ENCODE data around the gene WDR1.

Gene WDR1

DNA sequence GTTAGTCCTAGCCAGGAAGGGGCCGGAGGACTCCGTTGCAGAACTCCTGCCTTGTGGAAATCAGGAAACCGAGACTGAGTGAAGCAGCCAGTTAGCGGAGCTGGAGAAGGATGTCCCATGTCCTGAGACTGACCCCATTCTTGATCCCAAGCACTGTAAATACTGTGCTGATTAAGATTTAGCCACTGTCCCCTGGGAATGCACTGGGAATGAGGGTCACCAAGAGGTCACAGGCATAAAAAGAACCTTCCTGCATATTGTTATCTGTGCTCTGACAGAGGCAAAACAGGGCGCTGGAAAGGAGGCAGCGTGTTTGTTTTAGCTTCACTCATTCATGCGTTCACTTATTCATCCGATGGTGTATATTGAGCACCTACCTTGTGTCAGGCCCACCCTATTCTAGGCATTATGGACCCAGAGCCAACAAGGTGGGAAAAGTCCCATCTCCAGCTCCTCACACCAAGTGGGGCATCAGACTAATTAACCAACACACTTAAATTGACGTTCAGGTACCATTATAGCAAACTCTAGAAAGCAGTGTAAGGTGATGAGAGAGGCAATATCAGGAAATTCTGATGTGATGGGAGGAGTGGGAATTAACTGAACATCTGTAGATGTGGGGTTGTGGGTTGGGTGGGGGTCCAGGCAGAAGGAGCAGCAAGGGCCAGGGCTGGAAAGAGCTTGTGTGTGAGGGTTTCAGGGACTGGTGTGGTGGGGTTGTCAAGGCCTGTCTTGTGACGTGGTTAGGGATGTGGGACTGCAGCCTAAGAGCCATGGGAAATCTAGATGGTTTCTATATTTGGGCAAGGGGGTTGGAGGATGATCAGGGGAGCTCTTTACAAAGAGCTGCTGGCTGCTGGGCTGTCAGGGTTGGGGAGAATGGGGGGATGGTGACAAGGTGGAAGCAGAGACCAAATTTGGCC is 84.7 kb downstream of the WDR1 start:
- H3K9ac ChIP-seq (ENCODE audit: low read depth, low read length), result no peak overlapping the region
- no peak overlapping the region for H3K4me3 ChIP-seq (ENCODE audit: low read depth, low read length)
- H3K27me3 ChIP-seq (ENCODE audit: control insufficient read depth, insufficient read depth, low read length), result no peaks in the 10 kb centered on the region
- H3K36me3 ChIP-seq (ENCODE audit: control insufficient read depth, insufficient read depth, low read length), result no peaks in the 10 kb centered on the region
- no peaks in the 10 kb centered on the region for H3K4me1 ChIP-seq (ENCODE audit: control insufficient read depth, insufficient read depth, low read length)
- no peaks in the 10 kb centered on the region for H3K9me3 ChIP-seq (ENCODE audit: control insufficient read depth, insufficient read depth, low read length)

DNA sequence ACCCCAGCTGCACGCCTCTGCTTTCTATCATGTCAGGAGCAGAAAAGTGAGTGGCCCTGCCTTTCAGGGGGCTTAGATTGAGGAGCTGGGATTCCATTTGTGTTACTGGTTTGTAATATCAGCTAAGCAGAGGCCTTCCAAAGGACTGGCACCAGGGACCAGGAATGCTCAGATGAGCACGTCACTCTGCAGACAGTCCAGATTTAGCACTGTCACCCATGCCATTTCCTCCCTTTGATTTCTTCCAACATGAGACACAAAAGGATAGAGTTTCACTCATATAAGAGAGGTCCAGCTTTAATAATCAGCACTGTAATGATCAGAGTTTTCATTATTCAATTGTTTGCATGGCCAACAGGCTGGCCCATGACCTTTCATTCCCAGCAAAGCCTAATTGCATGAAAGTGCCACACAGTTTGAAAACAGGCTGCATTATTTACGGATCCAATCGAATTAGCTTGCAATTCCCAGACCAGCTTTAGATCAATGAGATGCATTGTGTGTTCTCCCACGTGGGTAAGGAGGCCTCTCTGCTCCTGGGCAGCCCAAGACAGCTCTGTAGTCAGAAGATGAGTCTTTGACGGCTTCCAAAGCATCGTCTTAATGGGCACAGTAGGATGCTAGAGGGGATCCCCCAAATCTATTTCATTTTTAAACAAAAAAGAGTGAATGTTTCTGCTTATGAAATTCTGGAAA is 85.5 kb downstream of the WDR1 start:
- Histone ChIP-seq H3K9ac (ENCODE audit: low read depth, low read length) (no peak overlapping the region), H3K4me1 (ENCODE audit: control insufficient read depth, insufficient read depth, low read length) (no peaks in the 10 kb centered on the region), H3K27me3 (ENCODE audit: control insufficient read depth, insufficient read depth, low read length) (no peaks in the 10 kb centered on the region), H3K4me3 (ENCODE audit: low read depth, low read length) (no peak overlapping the region), H3K9me3 (ENCODE audit: control insufficient read depth, insufficient read depth, low read length) (no peaks in the 10 kb centered on the region), H3K36me3 (ENCODE audit: control insufficient read depth, insufficient read depth, low read length) (no peaks in the 10 kb centered on the region)

DNA sequence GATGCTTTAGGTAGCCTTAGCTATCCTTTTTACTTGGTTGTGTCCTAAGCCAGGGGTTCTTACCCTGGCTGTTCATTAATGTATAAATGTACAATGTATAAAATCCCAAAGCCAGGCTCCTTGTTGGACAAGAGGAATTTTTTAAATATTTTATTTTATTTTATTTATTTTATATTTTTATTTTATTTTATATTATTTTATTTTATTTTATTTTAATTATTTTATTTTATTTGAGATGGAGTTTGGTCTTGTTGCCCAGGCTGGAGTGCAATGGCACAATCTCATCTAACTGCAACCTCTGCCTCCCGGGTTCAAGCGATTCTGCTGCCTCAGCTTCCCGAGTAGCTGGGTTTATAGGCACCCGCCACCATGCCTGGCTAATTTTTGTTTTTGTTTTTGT is 87.2 kb downstream of the WDR1 start:
- H3K36me3 ChIP-seq (ENCODE audit: control insufficient read depth, insufficient read depth, low read length), result no peaks in the 10 kb centered on the region
- H3K27me3 ChIP-seq (ENCODE audit: control insufficient read depth, insufficient read depth, low read length), result no peaks in the 10 kb centered on the region
- no peak overlapping the region for H3K4me3 ChIP-seq (ENCODE audit: low read depth, low read length)
- no peaks in the 10 kb centered on the region for H3K9me3 ChIP-seq (ENCODE audit: control insufficient read depth, insufficient read depth, low read length)
- no peaks in the 10 kb centered on the region for H3K4me1 ChIP-seq (ENCODE audit: control insufficient read depth, insufficient read depth, low read length)
- no peak overlapping the region for H3K9ac ChIP-seq (ENCODE audit: low read depth, low read length)

DNA sequence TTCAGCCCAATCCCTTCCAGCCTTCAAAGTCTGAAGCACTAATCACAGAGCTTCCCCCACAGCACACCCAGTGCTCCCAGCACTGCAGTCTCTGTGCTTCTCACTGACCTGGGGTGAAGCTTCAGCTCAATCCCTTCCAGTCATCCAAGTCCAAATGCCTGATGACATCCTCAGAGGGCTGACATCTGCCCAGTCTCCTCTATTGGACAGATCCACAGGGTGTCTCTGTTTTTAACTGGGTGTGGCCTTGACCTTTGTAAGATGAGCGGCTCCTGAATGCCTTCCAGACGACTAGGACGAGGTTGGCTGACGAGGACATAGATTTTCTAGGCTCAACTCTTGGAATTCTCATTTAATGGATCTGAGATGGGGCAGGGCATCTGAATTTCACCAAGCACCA is 87.7 kb downstream of the WDR1 start:
- H3K27me3 ChIP-seq (ENCODE audit: control insufficient read depth, insufficient read depth, low read length), result no peaks in the 10 kb centered on the region
- H3K4me1 ChIP-seq (ENCODE audit: control insufficient read depth, insufficient read depth, low read length), result no peaks in the 10 kb centered on the region
- no peaks in the 10 kb centered on the region for H3K9me3 ChIP-seq (ENCODE audit: control insufficient read depth, insufficient read depth, low read length)
- no peak overlapping the region for H3K9ac ChIP-seq (ENCODE audit: low read depth, low read length)
- no peaks in the 10 kb centered on the region for H3K36me3 ChIP-seq (ENCODE audit: control insufficient read depth, insufficient read depth, low read length)
- H3K4me3 ChIP-seq (ENCODE audit: low read depth, low read length), result no peak overlapping the region

DNA sequence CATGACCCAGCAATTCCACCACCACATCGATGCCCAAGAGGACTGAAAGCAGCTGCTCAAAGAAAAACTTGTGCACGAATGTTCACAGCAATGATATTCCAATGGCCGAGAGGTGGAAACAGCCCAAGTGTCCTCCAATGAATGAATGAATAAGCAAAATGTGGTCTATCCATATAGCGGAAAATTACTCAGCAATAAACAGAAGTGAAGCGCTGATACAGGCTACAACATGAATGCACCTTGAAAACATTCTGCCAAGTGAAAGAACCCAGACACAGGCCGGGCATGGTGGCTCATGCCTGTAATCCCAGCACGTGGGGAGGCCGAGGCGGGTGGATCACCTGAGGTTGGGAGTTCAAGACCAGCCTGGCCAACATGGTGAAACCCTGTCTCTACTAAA is 90.1 kb downstream of the WDR1 start:
- no peaks in the 10 kb centered on the region for H3K4me1 ChIP-seq (ENCODE audit: control insufficient read depth, insufficient read depth, low read length)
- no peaks in the 10 kb centered on the region for H3K27me3 ChIP-seq (ENCODE audit: control insufficient read depth, insufficient read depth, low read length)
- no peak overlapping the region for H3K4me3 ChIP-seq (ENCODE audit: low read depth, low read length)
- H3K9ac ChIP-seq (ENCODE audit: low read depth, low read length), result no peak overlapping the region
- no peaks in the 10 kb centered on the region for H3K9me3 ChIP-seq (ENCODE audit: control insufficient read depth, insufficient read depth, low read length)
- H3K36me3 ChIP-seq (ENCODE audit: control insufficient read depth, insufficient read depth, low read length), result no peaks in the 10 kb centered on the region

DNA sequence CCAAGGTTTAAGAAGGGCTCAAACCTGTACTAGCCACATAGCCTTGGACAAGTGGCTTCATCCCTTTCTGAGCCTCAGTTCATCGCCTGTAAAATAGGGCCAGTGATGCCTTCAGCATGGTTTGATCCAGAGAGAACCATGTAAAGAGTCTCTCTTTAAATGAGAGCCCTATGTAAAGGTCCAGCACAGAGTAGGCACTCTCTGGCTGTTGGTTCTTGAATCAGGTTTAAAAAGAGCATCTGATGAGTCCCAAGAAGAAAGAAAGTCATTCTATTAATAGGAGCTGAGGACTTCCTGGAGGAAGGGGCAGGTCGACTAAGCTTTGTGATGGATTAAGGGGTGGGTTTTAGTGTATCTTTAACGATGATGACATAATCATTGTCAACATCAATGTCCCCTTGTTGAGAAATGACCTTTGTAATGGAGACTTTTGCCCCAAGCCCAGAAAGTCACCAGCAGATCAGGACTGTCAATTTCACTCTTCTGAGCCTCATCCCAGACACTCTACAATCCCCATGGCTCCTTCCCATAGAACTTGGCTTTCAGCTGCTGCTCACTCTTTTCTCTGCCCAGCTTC is 91.3 kb downstream of the WDR1 start:
- Histone ChIP-seq H3K4me1 (ENCODE audit: control insufficient read depth, insufficient read depth, low read length) (no peaks in the 10 kb centered on the region), H3K9ac (ENCODE audit: low read depth, low read length) (no peak overlapping the region), H3K27me3 (ENCODE audit: control insufficient read depth, insufficient read depth, low read length) (peaks cover 1% of the 10 kb centered on the region)

More for the DNA sequence above, 91.3 kb downstream of the WDR1 start:
- no peak overlapping the region for H3K4me3 ChIP-seq (ENCODE audit: low read depth, low read length)
- H3K36me3 ChIP-seq (ENCODE audit: control insufficient read depth, insufficient read depth, low read length), result no peaks in the 10 kb centered on the region
- H3K9me3 ChIP-seq (ENCODE audit: control insufficient read depth, insufficient read depth, low read length), result no peaks in the 10 kb centered on the region

Data from iPS-15b (cell line).